Measurements from ENCODE around the gene OR11A1.

OR11A1 gene, protein sequence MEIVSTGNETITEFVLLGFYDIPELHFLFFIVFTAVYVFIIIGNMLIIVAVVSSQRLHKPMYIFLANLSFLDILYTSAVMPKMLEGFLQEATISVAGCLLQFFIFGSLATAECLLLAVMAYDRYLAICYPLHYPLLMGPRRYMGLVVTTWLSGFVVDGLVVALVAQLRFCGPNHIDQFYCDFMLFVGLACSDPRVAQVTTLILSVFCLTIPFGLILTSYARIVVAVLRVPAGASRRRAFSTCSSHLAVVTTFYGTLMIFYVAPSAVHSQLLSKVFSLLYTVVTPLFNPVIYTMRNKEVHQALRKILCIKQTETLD

DNA sequence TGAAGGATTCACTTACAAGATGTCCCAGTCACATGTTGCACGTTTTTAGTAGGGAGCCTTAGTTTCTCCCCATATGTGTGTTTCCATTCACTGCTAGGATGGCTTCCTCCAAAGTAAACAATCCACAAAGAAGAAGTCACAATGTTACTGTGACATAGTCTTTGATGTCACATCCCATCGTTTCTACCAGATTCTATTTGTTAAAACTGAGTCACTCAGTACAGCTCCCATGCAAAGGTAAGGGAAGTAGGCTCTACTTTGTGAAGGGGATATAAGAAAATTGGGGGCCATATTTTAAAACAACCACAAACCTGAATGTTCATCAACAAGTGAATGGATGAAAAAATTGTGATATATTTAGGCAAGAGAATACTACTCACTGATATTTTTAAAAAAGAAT is at the start of gene OR11A1, which contains the start of gene OR2H1:
Gene OR11A1, minus strand, starts transcription at position 101 of the 400 bp plus-strand sequence. CDS start 29,430 bp downstream, outside the sequence.
Gene OR2H1, plus strand, starts transcription at position 185 of the 400 bp plus-strand sequence. CDS start 4,615 bp downstream, outside the sequence.
- no peak for DNase-seq (ENCODE audit: low read depth)
- TF ChIP-seq CTCF (conservative IDR thresholded peaks at IDR 0.05; ENCODE audit: low read depth, low read length) = no peak
- H3K4me3 ChIP-seq (ENCODE audit: low read length) = no peak within 1 kb of the TSS

DNA sequence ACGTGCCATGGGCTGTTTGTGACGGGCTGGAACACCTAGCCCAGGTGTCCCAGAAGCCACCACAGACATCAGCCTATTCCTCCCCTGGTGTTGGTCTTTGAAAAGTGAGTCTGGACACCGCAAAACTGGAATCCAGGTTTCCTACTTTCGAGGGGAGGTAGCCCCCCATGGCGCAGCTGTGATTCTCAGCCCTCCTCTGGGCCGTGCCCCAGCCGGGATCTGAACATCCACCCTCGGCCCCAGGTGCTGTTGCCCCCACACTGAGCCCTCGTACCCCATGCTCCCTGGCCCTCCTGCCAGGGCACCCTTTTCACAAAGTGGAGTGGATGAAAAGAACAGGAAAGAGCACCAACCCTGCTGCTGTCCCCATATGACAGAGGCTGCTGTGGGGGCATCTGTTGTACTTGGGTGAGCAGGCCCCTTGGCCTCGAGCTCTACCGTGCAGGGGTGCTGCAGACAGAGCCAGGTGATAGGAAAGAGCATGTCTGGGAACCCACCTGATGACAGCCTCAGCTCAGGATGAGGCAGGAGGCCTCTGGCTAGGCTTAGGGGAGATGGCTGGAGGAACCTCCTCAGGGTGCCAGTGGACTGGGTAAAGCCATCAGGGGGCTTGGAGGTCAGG is 49.7 kb upstream of the OR11A1 start:
- TF ChIP-seq CTCF (conservative IDR thresholded peaks at IDR 0.05; ENCODE audit: low read depth, low read length) = no peak
- H3K4me3 ChIP-seq (ENCODE audit: low read length) = no peak overlapping the region
- no peak for DNase-seq (ENCODE audit: low read depth)

DNA sequence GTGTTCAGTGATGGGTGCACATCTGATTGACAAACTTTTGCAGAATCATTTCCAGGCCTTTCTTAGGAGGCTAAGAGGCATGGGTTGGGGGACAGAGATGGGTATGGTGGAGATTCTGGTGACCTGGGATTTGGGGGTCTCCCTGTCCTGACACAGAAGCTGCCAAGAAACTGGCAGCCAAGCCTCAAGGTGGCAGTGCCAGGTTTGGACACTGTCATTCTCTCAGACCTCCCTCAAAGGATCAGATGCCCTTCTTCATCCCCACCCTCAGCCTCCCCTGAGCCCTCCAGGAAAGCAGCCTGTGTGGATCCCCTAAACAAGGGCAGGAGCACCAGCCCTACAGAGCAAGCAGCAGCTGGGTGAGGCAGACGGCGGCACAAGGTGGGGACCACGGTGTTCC is 48.9 kb upstream of the OR11A1 start:
- TF ChIP-seq CTCF (conservative IDR thresholded peaks at IDR 0.05; ENCODE audit: low read depth, low read length) = no peak
- no peak overlapping the region for H3K4me3 ChIP-seq (ENCODE audit: low read length)
- DNase-seq (ENCODE audit: low read depth) = no peak

DNA sequence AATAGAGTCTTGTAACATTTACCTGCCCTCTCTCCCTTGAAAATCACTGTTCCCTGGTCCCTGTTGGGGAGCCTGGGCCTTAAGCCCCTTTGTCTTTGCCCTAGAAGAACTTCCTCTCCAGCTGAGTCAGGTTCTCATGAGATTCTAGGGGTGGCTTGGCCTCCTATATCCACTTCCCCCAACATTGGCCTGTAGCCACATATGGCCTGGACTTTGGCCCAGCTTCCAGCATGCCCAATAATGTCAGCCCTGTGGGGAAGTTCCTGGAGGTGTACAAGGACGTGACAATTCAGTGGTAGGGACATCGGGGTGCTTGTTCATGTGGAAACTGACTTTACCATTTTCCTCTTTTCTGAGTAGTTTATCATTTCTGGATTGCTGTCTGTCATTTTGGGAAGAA is 48.1 kb upstream of the OR11A1 start:
- DNase-seq (ENCODE audit: low read depth) = no peak
- TF ChIP-seq CTCF (conservative IDR thresholded peaks at IDR 0.05; ENCODE audit: low read depth, low read length) = no peak

DNA sequence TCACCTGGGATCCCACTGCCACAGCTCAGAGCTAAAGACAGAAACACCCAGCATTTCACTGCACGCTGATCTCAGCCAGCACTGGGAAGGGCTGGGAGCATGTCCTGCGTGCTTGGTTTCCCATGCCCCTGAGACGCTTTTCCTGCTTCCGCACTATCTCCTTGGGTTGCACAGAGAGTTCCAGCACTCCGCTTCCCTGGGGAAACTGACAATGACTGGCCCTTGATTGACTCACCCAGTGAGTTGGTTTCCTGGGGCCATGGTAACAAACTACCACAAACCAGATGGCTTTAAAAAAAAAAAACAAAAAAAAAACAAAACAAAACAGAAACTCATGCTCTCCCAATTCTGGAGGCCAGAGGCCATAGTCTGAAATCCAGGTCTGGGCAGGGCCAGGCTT is 45.7 kb upstream of the OR11A1 start:
- no peak for DNase-seq (ENCODE audit: low read depth)
- no peak overlapping the region for H3K4me3 ChIP-seq (ENCODE audit: low read length)

More for the DNA sequence above, 48.1 kb upstream of the OR11A1 start:
- no peak overlapping the region for H3K4me3 ChIP-seq (ENCODE audit: low read length)

GRCh38 chr6:29502181-29502580 is 45.3 kb upstream of the OR11A1 start:
- no peak for DNase-seq (ENCODE audit: low read depth)
- TF ChIP-seq CTCF (conservative IDR thresholded peaks at IDR 0.05; ENCODE audit: low read depth, low read length) = no peak
- H3K4me3 ChIP-seq (ENCODE audit: low read length) = no peak overlapping the region

More for the DNA sequence above, 45.7 kb upstream of the OR11A1 start:
- TF ChIP-seq CTCF (conservative IDR thresholded peaks at IDR 0.05; ENCODE audit: low read depth, low read length) = no peak

DNA sequence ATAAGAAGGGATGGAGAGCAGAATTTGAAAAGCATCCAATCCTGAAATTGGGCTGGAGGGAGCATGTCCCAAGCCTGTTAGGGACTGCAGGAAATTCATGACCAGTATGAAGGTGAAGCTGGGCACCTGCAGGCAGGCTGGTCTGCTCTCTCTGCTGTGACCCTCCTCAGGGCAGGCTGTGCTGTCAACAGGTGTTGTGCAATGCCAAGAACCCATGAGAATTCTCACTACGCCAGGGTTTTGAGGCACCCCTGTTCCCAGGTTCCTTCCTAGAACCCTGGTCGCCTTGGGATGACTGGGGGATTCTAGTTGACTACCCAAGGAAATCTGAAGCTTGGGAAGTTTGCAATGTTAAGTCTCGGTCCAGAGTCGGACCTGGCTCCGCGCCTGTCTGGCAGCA is 44.2 kb upstream of the OR11A1 start:
- no peak for DNase-seq (ENCODE audit: low read depth)
- no peak for TF ChIP-seq CTCF (conservative IDR thresholded peaks at IDR 0.05; ENCODE audit: low read depth, low read length)
- no peak overlapping the region for H3K4me3 ChIP-seq (ENCODE audit: low read length)
